GM19240 (cell line): ENCODE results near the gene METTL27.
"Not testable (repeated sequence)": the region's sequence is repeated elsewhere in the genome, so short reads cannot be mapped to it uniquely, and the experiment has no call there.

Source experiments
- DNase-seq: peaks from one replicate; pipeline ENCODE4 v3.0.0; 2011; ENCODE audit warnings: low spot score; ENCODE audit not compliant: insufficient read length

Gene METTL27

DNA sequence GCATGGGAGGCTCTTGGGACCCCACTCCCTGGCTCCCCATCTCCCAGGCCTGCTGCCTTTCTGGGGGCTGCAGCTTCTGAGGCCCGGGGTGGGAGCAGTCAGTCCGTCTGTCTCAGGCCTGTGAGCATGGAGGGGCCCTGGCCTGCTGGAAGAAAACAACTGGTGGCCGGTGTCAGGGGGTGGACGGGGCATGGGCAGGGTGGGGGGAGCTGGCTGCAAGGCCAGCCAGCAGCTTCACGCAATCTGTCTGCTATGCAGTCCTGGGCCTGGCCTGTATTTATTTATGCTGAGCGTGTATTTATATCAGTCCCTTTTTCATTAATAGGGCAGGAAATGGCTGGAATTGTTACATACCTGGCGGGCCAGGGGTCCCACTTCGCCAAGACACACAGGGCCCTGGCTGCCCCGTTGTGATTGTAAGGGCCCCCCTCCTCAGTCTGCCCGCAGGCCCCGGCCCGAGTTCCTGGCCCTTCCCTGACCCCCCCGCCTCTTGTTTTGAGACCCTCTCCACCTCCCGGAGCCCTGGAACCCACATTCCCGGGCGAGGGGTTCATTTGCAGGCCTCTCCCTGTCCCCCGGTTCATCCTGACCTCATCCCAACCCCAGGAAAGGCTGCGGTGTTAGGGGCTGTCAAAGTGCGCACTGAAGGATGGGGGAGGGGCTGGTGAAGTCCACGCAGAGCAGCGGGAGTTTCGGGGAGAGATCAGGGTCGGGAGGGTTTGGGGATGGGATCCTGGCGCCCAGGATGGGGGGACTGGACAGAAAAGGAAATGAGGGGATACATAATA, 26.9 kb upstream of the METTL27 start:
- no peak for DNase-seq

DNA sequence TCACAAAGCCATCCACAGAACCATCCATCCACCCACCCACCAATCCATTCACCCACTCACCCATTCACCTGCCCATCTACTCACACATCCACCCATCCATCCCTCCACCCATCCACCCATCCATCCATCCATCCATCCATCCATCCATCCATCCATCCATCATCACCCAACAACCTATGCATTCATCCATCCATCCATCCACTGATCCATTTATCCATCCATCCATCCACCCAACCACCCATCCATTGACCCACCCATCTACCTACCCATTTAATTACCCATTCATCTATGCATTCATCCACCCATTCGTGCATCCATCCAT, 24.1 kb upstream of the METTL27 start:
- no peak for DNase-seq

DNA sequence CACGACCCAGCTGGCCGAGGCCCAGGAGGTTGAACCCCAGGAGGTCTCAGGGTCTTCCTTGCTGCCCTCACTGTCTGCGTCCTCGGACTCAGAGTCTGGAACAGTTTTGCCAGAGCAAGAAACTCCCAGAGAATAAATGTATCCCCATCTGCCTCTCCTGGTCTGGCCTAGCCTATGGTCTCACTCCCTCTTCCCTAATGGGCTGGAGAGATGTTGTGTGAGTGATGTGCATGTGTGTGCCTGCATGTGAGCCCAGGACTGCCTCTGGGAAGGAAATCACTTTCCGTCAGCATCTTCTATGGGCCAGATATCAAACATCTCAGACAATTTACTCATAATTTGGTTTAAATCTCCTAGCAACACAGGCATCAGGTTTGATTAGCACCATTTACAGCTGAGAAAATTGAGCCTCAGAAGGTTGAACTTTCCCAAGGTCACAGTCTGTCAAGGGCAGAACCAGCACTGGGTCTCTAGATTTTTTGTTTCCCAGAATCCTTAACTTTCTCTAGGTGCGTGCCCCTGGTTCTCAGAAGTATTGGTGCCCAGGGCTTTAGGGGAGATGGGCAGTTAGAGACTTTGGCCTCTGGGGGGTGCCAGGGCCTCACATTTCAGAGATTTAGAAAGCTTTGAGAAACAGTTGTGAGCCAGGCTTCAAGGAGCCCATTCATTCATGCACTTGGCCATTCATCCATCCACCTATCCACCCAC, 23.6 kb upstream of the METTL27 start:
- DNase-seq, result no peak

DNA sequence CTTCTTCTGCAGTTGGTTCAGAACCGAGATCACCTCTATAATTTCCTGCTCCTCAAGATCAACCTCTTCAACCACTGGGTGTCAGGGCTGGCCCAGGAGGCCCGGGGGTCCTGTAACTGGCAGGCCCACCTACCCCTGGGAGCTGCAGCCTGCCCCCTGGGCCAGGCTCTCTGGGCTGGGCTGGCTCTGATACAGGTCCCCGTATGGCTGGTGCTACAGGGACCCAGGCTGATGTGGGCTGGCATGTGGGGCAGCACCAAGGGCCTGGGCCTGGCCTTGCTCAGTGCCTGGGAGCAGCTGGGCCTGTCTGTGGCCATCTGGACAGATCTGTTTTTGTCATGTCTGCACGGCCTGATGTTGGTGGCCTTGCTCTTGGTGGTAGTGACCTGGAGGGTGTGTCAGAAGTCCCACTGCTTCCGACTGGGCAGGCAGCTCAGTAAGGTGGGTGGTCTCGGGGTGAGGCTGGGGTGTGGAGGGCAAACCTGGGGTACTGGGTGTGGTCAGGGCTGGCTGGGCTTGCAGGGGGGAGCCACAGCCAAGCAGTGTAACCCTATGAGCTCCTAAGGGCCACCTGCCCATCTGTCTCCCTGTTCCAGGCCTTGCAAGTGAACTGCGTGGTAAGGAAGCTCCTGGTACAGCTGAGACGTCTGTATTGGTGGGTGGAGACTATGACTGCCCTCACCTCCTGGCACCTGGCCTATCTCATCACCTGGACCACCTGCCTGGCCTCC, 22.8 kb upstream of the METTL27 start:
- DNase-seq, result no peak

DNA sequence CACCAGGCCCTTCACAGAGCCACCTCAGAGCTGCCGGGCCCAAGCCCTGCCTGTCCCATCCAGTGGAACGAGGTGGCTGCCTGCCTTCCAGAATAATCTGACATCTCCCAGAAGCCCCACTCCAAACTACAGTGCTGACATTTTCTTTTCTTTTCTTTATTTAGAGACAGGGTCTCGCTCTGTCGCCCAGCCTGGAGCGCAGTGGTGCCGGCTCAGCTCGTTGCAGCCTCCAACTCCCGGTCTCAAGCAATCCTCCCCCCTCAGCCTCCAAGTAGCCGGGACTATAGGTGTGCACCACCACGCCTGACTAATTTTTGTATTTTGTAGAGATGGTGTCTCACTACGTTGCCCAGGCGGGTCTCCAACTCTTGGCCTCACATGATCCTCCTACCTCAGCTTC, 19.0 kb upstream of the METTL27 start:
- DNase-seq, result no peak

DNA sequence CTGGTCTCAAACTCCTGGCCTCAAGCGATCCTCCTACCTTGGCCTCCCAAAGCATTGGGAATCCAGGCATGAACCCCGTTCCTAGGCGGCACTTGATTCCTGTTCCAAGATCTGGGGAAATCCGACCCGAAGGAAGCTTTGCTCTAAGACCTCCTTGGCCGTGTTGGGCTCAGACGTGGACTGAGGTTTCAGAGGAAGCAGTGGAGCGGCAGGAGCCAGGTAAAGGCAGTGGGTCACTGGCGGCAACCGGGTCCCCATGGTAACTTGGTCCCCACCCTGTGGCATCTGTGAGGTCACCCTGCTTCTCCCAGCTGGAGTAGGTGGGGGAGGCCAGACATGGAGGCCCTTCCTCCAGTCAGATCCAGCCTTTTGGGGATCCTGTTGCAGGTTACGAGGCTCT, 18.5 kb upstream of the METTL27 start, which contains the start of gene TMEM270:
TMEM270 (plus strand) TSS at position 301 of the 400 bp plus-strand sequence; CDS start at position 337, 36 bp downstream.
- no peak for DNase-seq

DNA sequence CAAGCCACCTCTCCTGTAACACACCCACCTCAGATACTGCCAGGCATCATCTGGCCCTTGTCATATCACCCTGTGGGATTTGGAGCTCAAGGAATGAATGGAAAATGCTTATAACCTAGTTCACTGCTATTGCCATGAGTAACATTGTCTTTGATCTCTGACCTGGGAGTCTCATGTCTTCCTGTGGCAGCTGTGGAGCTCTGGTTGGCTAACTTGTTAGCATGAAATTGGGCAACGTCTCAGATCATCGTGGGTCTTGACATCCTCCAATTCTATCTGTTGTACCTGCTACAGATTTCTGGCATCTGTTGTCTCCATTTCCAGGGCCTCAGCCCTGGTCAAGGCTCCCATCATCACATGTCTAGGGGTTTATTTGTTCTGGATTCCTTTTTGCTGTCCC, 16.5 kb upstream of the METTL27 start:
- DNase-seq, result no peak

DNA sequence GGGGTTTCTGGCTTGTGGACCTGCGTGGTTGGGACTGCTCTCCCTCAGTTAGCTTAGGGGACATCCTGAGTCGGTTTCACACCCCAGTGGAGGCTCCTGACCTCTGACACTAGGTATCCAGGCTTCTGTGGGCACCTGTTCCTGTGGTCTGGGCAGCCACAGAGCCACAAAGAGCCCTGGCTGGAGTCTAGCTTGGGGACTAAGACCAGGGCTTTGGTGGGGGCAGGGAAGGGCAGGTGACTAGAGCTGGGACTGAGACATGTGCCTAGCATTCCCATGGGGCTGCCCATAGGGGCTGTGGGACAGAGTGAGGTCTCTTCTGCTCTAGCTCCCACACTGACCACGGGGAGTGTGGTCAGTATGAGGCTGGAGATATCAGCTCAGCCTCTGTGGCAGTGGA, 14.6 kb upstream of the METTL27 start:
- DNase-seq, result no peak

DNA sequence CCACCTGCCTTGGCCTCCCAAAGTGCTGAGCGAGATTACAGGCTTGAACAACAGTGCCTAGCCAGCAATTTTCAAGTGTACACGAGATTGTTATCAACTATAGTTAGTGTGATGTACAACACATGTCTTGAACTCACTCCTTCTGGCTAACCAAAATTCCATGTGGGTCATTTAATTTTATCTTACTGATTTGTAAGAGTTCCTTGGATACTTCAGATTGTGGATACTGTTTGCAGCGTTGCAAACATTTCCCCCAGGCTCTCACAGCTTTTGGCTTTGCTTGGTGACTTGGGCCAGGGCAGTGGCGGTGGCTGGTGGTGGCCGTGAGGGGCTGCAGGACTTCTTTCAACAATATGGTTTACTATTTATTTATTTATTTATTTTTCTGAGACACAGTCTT, 10.2 kb upstream of the METTL27 start:
- DNase-seq, result no peak

DNA sequence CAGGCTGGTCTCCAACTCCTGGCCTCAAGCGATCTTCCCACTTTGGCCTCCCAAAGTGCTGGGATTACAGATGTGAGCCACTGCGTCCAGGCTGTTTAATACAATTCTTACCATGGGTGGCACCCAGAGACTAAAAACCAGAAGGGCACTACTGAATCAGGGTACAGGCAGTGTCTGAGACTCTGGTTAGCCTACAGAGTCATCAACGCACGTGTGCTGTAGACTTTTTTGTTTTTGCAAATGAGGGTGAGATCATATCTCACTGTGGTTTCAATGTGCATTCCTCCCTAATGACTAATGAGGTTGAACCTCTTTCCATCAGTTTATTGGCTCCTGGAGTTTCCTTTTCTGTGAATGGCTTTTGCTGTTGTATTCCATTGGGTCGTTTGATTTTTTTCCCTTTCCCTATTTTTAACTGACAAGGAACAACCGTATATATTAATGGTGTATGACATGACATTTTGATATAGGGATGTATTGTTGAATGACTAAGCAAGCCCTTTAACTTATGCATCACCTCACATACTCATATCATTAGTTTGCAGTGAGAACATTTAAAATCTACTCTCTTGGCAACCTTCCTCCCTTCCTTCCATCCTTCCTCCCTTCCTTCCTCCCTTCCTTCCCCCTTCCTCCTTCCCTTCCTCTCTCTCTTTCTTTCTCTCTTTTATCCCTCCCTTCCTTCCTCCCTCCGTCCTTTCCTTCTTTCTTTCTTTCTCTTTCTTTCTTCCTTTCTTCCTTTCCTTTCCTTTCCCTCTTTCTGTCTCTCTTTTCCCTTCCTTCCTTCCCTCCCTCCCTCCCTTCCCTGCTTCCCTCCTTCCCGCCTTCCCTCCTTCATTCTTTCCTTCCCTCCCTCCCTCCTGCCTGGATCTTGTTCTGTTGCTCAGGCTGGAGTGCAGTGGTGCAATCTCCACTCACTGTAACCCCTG, 9.4 kb upstream of the METTL27 start:
- DNase-seq, result no peak

DNA sequence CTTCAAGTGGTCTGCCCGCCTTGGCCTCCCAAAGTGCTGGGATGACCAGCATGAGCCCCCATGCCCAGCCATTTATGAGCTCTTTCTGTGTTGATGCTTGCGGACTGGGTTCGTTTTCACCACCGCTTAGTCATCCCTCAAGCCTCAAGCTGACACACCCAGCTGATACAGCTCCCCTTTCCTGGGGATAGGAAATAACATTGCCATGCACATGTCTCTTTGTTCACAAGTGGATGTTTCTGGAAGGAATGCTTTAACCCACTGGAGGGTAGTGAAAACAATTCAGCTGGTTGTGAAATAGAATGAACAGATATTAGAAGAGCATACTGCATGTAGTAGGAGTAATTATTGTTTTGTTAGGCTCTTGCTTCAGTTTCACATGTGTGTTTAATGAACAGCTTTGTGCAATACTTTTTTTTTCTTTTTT, 8.5 kb upstream of the METTL27 start:
- no peak for DNase-seq

DNA sequence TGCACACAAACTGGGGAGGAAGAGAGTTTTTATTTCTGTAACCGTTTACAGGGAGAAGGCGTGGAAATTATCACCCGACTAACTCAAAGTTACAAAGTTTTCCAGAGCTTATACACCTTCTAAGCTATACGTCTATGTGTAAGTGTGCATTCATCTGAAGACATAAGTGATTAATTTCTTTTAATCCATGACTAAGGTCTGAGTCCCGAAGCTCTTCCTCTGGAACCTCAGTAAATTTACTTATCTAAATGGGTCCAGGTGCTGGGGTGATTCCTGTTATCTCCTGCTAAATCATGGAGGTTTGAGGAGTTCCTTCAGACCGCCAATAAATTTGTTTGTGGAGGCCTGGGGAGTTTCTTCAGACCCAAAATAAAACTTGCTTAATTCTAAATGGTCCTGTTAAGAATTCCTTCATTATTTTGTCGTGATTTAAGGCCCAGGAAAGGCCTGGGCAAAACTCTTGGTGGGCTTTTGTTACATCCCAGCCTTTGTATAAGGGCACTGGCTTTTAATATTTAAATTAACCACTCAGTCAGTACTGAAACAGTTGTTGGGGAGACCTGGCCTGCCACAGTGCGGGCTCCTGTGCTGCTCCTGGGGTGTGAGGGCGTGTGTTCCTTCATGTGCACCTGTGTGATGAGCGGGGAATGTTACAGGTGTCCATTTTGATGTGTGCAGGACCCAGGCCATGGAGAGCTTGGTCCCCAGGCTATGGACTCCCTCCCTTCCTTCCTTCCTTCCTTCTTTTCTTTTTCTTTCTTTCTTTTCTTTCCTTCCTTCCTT, 5.8 kb upstream of the METTL27 start:
- DNase-seq, result no peak

DNA sequence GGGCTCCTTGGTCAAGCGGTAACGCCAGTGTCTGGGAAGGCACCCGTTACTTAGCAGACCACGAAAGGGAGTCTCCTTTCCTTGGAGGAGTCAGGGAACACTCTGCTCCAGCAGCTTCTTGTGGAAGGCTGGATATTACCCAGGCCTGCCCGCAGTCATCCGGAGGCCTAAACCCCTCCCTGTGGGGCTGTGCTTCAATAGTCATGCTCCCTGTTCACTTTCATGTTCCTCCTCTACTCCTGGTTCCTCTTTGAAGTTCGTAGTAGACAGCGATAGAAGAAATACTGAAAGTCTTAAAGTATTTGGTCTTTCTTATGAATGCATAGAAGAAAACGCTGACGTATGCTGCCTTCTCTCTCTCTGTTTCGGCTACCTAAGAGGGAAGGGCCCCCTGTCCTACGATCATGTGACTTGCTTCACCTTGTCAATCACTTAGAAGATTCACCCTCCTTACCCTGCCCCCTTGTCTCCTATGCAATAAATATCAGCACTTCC, 3.4 kb upstream of the METTL27 start:
- not testable (repeated sequence) for DNase-seq

DNA sequence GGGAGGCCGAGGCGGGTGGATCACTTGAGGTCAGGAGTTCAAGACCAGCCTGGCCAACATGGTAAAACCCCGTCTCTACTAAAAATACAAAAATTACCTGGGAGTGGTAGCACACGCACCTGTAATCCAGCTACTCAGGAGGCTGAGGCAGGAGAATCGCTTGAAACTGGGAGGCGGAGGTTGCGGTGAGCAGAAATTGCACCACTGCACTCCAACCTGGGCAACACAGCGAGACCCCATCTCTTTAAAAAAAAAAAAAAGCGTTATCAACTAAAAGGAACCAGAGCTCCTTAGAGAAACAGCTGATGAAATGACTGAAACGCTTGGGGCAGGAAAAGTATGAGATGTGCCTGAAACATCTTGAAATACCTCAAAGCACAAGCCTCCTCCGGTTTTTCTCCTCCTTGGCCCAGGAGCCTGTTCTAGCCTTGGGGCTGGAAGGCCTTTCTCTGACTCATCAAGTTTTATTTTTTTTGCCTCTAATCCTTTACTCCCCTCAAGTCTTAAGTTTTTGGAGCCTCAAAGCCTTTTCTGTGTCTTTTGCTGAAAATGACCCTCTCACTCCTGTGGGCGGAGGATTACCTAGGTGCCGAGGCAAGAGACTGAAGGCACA, 2.6 kb upstream of the METTL27 start:
- no peak for DNase-seq

DNA sequence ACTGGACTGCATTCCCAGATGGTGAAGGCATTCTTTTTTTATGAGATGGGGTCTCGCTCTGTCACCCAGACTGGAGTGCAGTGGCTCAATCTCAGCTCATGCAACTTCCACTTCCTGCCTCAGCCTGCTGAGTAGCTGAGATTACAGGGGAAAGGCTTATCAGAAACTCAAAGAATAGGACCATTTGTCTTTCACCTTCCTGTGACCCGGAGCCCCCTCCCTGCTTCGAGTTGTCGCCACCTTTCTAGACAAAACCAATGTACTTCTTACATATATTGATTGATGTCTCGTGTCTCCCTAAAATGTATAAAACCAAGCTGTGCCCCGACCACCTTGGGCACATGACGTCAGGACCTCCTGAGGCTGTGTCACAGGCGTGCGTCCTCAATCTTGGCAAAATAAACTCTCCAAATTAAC, 1.8 kb upstream of the METTL27 start:
- no peak for DNase-seq

DNA sequence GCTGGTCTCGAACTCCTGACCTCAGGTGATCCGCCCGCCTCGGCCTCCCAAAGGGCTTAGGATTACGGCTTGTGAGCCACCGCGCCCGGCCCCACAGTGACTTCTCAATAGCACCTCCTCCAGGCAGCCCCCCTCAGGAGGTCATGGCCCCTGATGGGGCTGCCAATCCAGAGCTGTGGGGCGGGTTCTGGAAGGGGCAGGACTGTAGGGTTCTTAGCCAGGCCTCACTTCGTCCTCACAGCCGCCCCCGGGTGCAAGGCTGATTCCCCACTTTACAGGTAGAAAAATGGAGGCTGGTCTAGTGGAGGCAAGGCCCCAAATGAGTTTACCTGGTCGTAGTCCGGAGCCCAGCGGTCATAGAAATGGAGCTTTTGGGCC, 638 bp downstream of the METTL27 start:
- DNase-seq, result no peak

DNA sequence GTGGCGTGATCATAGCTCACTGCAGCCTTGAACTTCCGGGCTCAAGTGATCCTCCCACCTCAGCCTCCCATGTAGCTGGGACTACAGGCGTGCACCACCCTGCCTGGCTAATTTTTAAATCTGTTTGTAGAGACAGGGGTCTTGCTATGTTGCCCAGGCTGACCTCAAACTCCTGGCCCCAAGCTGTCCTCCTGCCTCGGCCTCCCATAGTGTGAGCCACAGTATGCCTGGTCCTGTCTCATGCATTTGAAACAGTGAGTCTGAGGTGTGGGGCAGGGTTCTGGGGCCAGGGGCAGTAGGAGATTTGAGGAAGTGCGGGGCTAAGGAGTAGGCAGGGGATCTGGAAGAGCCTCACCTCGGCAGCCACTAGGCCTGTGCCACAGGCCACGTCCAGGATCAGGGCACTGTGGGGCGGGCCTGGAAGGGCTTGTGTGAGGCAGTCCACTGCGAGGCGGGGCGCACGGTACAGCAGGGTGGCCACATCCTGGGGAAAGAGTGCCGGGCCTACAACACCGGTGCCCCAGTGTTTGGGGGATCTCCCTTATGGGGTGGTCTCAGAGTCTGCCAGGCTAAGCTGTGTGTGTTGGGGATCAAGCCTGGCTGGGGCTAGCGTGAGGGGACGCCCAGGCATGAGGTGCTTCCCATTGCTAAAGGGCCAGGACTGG, 1.5 kb downstream of the METTL27 start:
- no peak for DNase-seq

DNA sequence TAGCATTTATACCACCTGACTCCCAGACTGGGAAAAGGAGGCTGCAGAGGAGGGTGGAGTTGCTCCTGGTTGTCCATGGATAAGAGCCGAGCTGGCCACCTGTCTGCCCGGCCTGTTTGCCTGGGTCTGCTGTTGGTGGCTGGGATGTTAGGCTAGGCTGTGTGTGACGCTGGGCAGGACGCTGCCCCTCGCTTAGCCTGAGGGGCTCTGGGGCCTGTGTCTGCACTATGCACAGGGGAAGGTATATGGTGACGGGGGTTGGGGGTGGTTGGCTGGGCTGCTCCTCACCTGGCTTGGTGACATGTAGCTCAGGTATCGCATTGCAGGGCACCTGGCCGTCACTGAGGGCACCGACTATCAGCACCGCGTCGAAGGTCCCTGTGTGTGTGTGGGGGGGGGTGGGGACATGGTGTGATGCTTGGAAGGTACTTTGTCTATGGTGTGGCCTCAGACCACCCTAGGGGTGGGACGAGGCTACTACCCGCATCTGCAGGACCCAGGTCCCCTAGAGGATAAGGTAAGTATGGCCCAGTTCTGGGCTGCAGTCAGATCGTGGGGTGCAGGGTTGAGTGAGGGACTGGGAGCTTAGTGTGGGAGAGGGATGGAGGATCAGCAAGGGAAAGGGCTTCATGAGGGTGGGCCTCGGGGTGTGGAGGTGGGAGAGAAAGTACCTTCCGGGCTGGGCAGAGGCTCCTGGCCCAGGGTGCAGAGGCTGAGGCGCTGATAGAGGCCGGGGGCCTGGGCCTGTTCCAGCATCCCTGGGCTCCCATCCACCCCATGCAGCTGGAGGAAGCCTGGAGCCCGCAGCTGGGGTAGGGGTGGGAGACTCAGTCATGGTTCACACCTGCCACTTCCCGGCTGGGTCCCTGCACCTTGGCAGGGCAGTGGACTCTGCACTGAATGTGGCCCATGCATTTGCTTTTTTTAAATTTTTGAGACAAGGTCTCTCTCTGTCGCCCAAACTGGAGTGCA, 2.3 kb downstream of the METTL27 start:
- no peak for DNase-seq
